Measurements from ENCODE around the gene CAMSAP1.

CAMSAP1 gene

DNA sequence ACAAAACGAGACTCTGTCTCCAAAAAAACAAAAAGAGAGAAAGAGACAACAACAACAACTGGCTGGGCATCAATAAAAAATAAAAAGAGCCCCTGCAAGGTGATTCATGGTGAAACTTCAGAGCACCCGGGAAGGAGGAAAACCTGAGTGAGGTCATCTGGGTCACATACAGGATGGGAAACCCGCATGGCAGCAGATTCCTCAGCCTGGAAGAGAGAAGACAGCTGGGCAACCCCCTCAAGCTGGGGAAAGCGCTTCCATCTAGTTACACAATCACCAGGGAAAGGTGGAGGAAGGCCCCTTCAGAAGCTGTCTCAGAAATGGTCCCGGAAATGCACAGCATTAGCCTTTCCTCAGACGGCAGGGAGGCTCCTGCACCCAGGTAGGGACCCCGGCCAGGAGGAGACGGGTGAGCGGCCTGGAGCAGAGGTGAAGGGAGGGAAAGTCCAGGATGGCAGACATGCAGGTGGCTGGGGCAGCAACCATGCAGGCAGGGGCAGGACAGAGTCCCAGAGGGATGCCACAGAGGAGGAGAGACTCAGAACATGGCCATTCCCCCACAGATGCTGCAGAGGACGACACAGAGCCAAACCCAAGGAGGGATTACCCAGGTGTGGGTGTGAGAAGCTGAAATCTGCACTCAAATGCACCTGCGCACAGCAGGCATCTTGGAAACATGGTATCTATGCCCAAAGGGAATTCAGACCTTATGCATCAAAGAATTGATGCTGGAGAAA lies 29.4 kb downstream of the CAMSAP1 start:
- no peak for DNase-seq

DNA sequence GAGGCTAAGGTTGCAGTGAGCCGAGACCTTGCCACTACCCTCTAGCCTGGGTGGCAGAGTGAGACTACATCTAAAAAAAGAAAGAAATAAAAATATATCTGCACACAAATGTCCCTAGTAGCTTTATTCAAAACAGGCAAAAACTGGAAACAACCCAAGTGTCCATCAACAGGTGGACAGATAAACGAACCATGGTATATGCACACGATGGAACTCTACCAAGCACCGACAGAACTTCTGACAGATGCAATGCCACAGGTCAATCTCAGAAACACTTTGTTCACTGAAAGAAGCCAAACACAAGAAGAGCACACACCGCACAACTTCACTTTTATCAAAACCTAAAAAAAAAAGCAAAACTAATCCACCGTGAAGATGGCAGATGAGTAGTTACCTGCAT lies 30.4 kb downstream of the CAMSAP1 start:
- no peak for DNase-seq

DNA sequence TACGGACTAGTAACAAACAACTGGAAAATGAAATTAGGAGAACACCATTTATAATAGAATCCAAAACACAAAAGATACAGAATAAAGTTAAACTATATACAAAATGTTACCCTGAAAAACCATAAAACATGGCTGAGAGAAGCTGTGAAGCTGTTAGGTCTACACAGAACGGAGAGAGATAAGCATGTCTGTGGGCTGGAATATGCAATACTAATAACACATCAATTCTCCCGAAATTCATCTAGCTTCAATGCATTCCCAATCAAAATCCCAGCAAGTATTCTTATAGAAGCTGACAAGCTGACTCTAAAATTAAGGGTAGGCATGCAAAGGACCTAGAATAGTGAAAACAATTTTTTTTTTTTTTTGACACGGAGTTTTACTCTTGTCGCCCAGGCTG lies 32.5 kb downstream of the CAMSAP1 start:
- no peak for DNase-seq

DNA sequence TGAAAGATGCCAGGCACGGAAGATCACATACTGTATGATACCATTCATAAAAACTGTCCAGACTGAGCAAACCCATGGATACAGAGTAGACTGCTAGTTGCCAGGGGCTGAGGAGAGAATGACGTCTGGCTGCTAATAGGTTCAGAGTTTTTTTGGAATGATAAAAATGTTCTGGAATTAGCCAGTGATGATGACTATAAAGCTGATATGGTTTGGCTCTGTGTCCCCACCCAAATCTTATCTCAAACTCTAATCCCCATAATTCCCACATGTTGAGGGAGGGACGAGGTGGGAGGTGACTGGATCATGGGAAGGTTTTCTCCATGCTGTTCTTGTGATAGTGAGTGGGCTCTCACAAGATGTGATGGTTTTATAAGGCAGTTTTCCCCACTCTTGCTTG lies 37.4 kb downstream of the CAMSAP1 start:
- DNase-seq = no peak

DNA sequence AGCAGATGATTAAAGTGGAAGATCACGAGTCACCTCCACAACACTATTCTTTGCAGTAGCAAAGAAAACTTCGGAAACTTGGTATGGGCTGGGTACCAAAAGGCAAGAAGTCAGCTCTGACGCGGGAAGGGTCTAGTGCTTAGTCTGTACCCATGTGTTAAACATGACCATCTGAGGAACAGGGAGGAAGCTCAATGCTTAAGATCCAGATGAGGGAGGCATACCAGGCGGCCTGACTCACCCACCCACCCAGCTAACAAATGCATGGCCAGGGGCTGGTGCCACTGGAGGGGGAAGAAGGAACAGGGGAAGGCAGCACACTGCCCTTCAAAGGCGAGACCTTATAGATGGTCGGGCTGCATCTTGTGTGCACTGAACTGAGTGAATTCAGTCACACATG lies 41.8 kb downstream of the CAMSAP1 start:
- no peak for DNase-seq

DNA sequence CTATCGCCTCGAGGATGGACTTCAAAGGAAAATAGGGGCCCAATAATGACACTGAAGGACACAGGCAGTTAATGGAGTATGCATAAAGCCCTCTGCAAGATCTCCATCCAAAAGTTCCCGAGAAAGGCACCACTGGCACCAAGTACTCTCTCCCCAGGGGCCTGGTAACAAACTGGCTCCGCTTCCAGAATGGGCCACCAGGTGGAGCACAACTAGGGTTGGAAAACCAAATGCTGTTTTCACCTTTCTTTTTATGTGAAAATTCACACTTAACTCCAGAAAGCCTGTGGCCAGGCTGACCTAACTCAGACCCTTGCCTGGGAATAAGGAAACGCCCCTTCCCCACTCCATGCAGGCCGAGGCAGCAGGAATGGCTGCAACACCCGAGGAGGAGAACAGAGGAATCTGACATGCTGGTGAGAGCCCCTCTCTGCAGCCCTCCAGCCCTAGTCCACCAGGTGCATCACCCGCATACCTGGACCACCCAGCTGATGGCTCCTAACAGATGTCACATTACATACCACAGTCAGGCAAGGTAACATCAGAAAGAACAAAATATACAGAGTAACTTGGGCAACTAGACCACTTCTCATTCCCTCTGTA lies 42.8 kb downstream of the CAMSAP1 start:
- DNase-seq = peak; percentile 56

DNA sequence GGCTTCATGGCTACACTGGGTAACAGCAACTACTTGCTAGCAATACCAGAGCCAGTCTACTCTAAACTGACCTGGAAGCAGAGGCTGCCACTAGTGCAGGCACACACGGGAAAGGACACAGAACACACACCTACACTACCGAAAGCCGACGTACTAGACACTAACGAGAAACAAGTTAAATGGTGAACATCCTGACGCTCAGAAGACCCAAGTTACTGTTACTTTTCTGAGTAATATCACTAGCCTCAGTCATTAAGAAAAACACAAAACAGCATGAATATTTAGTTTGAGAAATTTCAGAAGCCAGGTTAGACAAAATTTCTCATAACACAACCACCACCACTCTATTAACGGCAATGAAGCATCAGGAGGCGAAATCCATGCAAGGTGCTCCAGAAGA lies 44.5 kb downstream of the CAMSAP1 start:
- DNase-seq = no peak

DNA sequence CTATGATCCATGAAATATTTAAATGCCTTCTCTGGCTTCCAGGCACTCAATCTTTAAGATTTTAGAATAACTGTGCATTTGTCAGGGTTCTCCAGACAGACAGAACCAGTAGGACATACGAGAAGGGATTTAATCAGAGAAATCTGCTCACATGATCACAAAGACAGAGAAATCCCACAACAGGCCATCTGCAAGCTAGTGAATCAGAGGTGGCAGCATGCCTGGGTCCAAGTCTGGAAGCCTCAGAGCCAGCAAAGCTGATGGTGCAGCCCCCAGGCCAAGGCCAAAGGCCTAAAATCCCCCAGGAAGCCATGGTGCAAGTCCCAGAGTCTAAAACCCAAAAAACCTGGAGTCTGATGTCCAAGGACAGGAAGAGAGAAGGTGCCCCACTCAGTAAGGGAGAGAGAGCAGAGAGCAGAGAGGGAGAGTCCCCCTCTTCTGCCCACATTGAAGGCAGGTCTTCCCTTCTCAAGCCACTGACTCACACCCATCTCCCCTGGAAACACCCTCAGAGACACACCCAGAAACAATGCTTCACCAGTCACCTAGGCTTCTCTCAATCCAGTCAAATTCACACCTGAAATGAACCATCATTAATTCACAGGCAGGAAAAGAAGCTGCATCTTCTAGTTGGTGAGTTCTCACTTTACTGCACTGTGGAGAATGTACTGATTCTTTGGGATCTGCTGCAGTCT lies 48.7 kb downstream of the CAMSAP1 start:
- DNase-seq = no peak

DNA sequence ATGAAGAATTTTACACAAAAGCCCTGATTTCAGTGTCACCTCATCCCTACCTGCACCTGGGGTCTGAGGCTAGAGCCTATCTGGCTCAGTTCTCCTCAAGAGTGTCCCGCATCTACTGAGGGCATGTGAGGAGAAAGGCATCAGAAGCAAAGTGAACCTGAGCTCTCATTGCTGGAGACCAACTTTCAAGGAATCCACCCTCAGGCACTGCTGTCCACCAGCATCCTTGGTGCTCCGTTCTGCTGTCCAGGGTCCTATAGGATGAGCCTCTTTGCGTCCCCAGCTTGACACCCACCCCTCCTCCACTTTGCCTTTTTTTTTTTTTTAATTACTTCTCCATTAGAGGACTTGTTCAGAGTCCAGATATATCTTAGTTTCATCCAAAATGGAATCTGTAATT lies 49.5 kb downstream of the CAMSAP1 start:
- no peak for DNase-seq

DNA sequence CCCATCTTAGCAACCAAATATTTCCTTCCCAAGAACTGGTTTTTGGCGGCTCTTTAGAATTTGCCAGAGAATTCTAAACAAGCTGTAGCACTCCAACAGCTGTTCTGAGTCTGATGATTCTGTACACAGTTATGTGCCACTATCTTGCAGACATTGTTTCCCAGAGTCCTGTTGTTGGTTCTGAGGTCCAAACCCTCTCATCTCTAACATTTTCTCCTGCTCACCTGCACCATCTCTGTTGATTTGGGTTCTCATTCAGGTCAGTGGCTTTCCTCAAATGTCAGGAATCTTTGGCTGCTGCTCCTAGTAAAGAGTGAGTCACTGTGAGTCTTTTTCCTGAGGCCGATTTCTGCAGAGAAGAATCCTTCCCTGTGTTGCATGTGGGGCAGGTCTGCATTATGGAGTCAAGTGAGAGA lies 50.0 kb downstream of the CAMSAP1 start:
- DNase-seq = no peak

DNA sequence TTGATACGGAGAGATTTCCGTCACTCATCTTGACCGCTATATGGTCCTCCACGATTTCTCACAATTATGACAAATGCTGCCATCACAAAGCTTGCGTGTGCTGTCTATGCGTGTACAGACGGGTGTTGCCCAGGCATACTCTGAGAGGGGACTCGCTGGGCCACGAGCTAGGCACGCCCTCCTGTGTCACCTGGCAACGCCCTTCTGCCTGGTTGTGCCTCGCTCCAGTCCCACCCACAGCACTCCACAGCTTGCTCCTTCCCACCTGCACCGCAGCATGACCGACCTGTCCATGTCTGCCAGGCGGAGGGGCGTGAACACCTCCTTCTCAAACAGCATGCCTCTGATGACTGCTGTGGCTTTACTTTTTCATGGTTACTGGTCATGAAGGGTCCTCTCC lies 55.6 kb downstream of the CAMSAP1 start:
- no peak for DNase-seq

DNA sequence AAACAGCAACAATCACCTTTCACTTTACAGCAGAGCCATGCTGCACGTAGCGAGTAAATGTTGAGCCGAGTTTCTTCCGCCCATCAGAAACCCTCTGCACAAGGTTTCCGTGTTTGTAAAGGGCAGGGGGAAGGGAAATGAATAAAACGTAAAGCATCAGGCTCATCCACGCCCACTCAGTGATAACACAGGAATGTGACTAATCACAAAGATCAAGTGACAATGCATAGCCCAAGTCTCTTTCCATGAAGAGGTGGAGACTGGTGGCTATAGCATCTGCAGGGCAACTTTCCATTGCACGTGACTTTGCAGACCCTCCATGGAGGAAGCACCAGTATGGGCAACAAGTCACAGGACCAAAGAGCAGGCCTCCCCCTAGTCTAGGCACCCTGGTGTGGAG lies 56.6 kb downstream of the CAMSAP1 start:
- DNase-seq = no peak

DNA sequence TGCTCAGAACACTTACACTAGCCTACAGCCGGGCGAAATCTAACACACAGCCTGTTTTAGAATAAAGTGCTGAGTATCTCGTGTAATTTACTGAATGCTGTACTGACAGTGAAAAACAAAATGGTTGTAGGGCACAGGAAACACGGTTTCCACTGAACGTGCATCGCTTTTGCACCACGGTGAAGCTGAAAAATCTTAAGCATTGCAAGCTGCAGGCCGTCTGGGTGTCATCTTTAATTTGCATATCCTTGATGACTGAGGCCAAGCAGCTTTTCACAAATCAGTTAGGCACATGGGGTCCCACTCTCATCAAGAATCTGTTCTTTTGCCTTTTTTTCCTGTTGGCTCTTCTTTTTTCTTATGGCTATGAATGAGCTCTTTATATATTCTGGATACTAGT lies 58.2 kb downstream of the CAMSAP1 start:
- DNase-seq = no peak

DNA sequence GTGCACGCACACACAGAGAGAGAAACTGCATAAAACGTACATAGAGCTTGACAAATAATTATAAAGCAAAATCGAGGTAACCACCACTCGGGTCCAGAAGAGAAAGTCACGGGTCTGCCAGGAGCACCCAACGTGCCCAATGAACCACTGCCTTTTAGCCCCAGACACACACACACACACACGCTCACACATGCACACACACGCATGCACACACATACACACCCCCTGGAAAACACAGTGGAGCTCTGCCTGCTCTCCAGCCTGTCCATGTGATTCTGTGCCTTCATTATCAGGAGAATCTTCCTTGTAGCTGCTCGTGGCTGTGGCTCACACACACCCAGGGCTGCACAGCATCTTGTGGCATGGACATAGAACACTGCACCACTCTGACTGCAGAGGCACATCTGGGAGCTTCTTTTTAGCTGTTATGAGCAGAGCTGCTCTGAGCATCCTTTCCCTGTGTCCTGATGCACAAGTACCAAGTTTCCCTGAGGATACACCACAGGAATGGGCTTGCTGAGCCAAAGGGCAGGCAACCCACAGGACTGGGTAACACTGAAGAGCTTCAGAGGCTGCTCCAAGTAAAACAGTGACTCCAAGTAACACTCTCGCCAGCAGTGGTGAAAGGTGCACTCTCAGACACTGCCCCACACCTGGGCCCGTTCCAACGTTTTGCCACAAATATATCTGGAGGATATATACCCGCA lies 58.9 kb downstream of the CAMSAP1 start:
- DNase-seq = no peak

DNA sequence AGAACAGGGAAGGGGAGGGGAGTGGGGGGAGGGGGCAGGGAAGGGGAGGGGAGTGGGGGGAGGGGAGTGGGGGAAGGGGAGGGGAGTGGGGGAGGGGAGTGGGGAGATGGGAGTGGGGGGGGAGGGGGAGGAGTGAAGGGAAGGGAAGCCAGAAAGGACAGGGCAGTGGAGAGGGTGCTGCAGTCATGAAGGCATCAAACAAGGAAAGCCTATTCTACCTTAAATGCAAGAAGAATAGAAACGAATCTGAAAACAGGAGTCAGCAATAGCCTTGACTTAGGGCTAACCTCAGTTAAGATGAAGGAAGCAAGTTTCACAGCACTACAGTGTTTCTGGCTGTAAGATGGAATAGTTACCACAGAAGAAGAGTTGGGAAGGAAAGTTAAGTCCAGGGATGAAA lies 59.5 kb downstream of the CAMSAP1 start:
- no peak for DNase-seq

DNA sequence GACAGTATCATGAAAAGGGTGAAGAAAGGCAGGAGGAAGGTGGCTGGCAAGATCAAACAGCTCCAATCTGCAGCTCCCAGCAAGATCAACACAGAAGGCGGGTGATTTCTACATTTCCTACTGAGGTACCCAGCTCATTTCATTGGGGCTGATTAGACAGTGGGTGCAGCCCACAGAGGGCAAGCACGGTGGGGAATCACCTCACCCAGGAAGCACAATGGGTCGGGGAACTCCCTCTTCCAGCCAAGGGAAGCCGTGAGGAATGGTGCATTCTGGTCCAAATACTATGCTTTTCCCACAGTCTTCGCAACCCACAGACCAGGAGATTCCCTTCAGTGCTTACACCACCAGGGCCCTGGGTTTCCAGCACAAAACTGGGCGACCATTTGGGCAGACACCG lies 66.8 kb downstream of the CAMSAP1 start:
- no peak for DNase-seq

DNA sequence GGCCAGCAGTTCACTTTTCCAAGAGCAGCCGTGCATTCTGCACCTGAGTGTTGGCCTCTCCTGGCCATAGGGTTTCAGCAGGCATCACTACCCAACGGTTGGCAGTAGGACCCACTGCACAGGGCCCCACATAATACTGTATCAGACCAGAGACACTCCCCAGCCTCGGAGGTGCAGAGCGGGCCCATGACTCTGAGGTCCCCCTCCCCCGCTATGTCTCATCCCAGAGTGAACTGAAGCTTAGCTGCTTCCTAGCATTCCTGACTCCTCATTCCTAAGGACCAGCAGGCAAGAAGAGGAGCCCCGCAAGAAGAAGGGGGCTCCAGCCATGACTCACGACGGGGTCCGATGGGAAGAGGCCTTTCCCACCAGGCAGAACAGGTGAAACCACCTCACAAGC lies 67.2 kb downstream of the CAMSAP1 start:
- DNase-seq = no peak

DNA sequence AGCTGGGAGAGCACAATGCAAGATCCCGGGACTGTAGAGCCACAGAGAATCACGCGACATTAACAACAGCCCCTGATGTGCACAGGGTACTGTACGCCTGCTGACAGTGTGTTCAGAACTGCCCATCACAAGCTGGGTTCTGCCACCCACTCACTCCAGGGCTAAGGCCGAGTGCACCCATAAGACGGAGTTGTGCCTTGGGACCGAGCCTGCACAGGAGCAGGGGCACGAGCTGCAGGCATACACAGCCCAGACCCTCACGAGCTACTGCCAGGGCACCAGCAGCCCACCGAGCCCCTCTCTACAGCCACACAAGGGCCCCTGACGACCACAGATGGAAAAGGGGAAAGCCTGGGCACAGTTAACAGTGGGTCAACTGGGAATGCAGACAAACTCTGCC lies 67.8 kb downstream of the CAMSAP1 start:
- no peak for DNase-seq

DNA sequence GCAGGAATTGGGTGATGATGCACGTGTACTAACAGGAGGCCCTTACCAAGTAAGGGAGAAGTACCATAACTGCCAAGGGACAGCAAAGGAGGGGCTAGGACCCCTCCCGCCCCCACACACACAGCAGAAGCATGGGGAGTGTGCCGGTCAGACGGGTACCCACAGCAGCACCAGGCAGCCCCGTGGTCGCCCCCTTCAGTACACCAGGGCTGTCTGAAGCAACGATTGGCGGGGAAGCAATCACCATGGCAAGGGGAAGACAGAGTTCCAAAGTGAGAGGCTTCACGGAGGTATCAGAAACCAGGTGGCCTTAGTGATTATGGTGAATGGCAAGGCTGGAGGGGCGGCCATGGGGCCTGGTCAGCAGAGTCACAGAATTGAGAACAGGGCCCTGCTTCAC lies 72.2 kb downstream of the CAMSAP1 start:
- DNase-seq = no peak

DNA sequence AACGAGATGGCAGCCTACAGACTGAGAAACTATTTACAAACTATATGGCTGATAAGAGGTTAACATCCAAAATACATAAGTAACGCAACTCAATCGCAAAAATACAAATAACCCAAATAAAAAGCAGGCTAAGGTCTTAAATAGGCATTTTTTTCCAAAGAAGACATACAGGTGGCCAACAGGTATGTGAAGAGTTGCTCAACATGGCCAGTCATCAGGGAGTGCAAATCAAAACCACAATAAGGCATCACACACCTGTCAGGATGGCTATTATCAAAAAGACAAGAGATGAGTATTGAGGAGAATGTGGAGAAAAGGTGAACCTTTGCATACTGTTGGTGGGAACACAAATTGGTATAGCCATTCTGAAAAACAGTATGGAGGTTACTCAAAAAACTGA lies 73.5 kb downstream of the CAMSAP1 start:
- no peak for DNase-seq

DNA sequence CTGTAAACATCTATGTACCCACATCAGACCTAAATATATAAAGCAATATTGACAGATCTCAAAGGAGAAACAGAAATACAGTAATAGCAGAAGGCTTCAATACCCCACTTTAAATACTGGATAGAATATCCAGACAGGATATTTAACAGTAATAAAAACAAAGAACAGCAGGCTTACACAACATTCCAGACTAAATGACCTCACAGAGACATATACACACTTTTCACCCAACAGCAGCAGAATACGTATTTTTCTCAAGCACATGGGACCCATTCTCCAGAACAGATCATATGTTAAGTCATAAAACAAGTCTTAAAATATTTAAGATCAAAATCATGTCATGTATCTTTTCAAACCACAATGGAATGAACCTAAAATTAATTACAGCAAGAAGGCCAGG lies 76.8 kb downstream of the CAMSAP1 start:
- DNase-seq = no peak

DNA sequence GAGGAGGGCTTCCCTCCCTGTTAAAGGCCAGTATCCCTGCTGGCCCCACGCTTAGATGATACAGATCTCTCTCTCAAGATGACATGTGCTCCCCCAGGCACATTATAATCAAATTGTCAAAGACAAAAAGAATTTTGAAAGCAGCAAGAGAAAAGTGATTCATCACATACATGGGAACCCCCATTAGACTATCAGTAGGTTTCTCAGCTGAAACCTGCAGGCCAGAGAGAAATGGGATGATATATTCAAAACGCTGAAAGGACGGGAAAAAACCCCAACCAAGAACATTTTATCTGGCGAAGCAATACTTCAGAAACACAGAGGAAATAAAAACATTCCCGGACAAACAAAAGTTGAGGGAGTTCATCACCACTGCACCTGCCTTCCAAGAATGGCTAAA lies 78.7 kb downstream of the CAMSAP1 start:
- DNase-seq = no peak

DNA sequence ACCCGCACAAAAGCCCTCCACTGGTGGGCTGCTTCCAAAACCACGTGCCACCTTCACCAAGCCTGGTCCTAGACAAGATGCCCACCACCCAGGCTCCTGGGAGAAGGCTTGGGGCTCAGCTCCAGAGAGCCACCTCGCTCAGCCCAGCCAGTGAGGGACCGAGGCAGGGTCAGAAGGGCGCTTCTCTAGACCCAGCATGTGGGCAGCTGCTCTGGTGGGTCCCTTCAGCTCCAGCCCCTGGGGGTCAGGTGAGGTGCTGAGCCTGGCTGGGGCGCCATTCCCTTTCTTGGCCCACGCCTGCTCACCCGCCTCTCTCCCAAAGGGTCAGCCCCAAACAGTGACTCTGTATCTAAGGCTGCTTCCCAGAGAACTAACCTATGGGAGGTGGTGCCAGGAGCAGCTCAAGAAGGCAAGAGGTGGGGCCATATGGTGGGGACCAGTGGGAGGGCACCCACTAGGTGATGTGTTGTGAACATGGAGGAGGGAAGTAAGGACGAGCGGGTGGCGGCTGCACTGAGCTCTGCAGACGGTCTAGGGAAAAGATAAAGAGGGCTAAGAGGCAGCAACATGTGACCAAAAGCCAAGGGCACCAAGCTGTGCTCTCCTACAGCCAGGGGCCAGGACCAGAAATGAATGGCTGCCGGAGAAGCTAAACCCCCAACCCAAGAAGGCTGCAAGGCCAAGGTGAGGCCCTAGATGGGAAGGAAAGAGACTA lies 79.3 kb downstream of the CAMSAP1 start:
- no peak for DNase-seq
